GM18498 (cell line): Measurements from ENCODE around the gene LRRC3C.
"Not testable (repeated sequence)": the region's sequence is repeated elsewhere in the genome, so short reads cannot be mapped to it uniquely, and the experiment has no call there.

Experiments
- ATAC-seq: cut with Tn5 transposase; IDR thresholded peaks from one replicate; pipeline ENCODE4 v1.9.1; 2021; ENCODE audit warnings: mild to moderate bottlenecking, moderate library complexity; ENCODE audit not compliant: unreplicated experiment

Gene LRRC3C

GRCh38 chr17:39946551-39947330 lies 19.2 kb downstream of the LRRC3C start:
- ATAC-seq, result no peak

GRCh38 chr17:39948489-39948828 lies 20.9 kb downstream of the LRRC3C start:
- ATAC-seq, result not testable (repeated sequence)

- no peak for ATAC-seq
Measured at GRCh38 chr17:39949028-39949427, 21.5 kb downstream of the LRRC3C start.

GRCh38 chr17:39950871-39951348 lies 23.4 kb downstream of the LRRC3C start:
- no peak for ATAC-seq

GRCh38 chr17:39951924-39952679 lies 24.6 kb downstream of the LRRC3C start:
- ATAC-seq, result no peak

- peak; percentile 76 for ATAC-seq
Measured at GRCh38 chr17:39952680-39953470, 25.3 kb downstream of the LRRC3C start.

GRCh38 chr17:39953471-39953888 lies 25.9 kb downstream of the LRRC3C start:
- ATAC-seq, result no peak

GRCh38 chr17:39954876-39955275 lies 27.3 kb downstream of the LRRC3C start:
- ATAC-seq, result no peak

- ATAC-seq, result no peak
Measured at GRCh38 chr17:39955726-39956225, 28.2 kb downstream of the LRRC3C start.

- ATAC-seq, result no peak
Measured at GRCh38 chr17:39960524-39961041, 33.1 kb downstream of the LRRC3C start.

- ATAC-seq, result no peak
Measured at GRCh38 chr17:39962642-39963220, 35.2 kb downstream of the LRRC3C start, which contains the start of gene GSDMA. GSDMA (plus strand) TSS chr17:39963004; CDS start chr17:39965688, 2,684 bp downstream.

- no peak for ATAC-seq
Measured at GRCh38 chr17:39963829-39964228, 36.3 kb downstream of the LRRC3C start.

GRCh38 chr17:39965017-39965699 lies 37.6 kb downstream of the LRRC3C start:
- no peak for ATAC-seq

GRCh38 chr17:39966771-39967170 lies 39.2 kb downstream of the LRRC3C start:
- ATAC-seq, result no peak

- no peak for ATAC-seq
Measured at GRCh38 chr17:39968761-39969160, 41.2 kb downstream of the LRRC3C start.

GRCh38 chr17:39969375-39969774 lies 41.8 kb downstream of the LRRC3C start:
- no peak for ATAC-seq

GRCh38 chr17:39970157-39970692 lies 42.7 kb downstream of the LRRC3C start:
- no peak for ATAC-seq

- ATAC-seq, result no peak
Measured at GRCh38 chr17:39971076-39971603, 43.6 kb downstream of the LRRC3C start.

GRCh38 chr17:39972271-39972670 lies 44.7 kb downstream of the LRRC3C start:
- ATAC-seq, result no peak
